Measurements from ENCODE around the gene ABLIM1.

Gene ABLIM1

DNA sequence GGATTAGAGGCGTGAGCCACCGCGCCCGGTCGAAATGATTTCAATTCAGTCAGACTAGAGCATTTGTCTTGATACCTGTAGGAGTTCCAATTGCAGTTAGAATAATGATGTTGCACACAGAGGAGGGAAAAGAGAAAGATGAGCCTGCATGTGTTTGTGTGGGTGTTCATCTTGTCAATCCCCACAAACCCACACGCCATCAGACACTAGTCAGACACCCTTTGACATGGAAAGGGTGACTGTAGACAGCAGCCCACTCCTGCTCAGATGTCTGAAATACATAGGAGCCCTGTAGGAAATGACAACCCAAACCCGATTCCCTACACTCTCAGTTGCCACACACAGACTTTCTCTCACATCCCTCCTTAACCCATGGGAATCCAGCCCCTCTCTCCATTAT, 92.0 kb downstream of the ABLIM1 start:
- no peak for DNase-seq (ENCODE audit: low spot score)
- TF ChIP-seq, protein P1, sequence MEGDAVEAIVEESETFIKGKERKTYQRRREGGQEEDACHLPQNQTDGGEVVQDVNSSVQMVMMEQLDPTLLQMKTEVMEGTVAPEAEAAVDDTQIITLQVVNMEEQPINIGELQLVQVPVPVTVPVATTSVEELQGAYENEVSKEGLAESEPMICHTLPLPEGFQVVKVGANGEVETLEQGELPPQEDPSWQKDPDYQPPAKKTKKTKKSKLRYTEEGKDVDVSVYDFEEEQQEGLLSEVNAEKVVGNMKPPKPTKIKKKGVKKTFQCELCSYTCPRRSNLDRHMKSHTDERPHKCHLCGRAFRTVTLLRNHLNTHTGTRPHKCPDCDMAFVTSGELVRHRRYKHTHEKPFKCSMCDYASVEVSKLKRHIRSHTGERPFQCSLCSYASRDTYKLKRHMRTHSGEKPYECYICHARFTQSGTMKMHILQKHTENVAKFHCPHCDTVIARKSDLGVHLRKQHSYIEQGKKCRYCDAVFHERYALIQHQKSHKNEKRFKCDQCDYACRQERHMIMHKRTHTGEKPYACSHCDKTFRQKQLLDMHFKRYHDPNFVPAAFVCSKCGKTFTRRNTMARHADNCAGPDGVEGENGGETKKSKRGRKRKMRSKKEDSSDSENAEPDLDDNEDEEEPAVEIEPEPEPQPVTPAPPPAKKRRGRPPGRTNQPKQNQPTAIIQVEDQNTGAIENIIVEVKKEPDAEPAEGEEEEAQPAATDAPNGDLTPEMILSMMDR (IDR thresholded peaks at IDR 0.05; ENCODE audit: extremely low read depth, missing control alignments), result no peak

DNA sequence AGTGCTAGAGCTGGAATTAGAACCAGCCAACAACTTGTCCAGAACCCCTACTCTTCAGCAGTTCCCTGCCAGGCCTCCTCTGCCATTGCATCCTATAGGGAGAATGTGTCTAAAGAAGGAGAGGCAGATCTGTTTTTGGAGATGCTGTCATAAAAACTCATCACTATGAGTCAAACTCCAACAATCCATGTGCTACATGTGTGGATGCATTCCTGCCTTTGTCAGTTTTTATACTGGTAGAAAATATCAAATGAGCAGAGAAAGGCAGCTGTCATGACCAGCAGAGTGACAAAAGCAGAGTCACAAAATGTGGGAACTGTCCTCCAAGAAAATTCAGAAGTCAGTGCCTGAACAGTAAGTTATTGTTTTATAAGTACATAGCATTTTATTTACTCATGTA, 93.0 kb downstream of the ABLIM1 start:
- DNase-seq (ENCODE audit: low spot score), result no peak
- TF ChIP-seq, protein P1 (IDR thresholded peaks at IDR 0.05; ENCODE audit: extremely low read depth, missing control alignments), result no peak

DNA sequence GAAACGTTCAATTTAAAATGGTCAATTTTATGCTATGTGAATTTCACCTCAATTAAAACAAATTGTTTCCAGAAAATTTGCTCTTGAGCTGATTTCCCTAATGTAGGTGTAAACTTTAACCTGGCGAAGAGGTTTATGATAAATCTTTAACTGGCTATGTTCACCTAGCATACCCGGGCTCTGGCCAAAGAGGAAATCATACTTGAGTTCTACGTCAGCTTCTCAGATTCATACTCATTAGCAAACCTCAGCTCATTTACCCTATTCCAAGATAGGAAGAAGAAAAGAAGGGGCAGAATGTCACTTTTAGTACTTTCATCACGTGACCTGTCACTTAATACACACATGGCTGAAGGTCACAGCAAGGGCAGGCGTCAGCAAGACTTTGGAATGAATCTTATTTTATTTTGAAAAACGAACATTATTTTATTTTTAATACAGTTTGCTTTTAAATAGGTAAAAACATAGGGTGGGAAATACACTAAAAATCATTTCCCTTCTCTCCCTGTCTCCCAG, 97.0 kb downstream of the ABLIM1 start:
- TF ChIP-seq, protein P1 (IDR thresholded peaks at IDR 0.05; ENCODE audit: extremely low read depth, missing control alignments), result no peak
- DNase-seq (ENCODE audit: low spot score), result no peak

DNA sequence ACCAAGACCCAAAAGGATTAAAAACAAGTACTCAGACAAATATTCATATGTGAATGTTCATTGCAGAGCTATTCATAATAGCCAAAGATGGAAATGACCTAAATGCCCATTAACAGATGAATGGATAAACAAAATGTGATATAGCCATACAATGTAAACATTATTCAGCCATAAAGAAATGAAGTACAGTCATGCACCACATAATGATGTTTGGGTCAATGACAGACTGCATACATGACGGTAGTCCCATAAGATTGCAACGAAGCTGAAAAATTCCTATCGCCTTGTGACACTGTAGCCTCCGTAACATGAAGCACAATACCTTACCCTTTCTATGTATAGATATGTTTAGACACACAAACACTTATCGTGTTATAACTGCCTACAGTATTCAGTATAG, 97.9 kb downstream of the ABLIM1 start:
- no peak for DNase-seq (ENCODE audit: low spot score)
- TF ChIP-seq, protein P1 (IDR thresholded peaks at IDR 0.05; ENCODE audit: extremely low read depth, missing control alignments), result no peak

DNA sequence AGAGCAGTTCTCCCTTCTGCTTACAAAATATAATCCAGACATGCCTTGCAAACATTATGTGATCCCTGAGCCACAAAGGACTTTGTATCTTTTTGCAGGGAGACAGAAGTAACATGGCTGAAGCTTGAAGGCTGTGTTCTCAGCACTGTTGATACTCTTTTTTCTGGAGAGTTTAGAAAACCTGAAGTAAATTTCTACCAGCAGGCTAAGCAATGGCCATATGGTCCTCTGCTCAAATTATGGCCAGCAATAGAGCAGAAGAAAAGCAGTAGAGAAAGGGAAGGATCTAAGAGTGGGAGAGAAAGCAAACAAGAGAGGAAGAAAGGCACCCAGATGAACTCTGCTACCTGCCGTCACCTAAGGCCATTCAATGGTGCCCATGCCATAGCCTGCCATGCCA, 98.4 kb downstream of the ABLIM1 start:
- no peak for DNase-seq (ENCODE audit: low spot score)
- TF ChIP-seq, protein P1 (IDR thresholded peaks at IDR 0.05; ENCODE audit: extremely low read depth, missing control alignments), result no peak

DNA sequence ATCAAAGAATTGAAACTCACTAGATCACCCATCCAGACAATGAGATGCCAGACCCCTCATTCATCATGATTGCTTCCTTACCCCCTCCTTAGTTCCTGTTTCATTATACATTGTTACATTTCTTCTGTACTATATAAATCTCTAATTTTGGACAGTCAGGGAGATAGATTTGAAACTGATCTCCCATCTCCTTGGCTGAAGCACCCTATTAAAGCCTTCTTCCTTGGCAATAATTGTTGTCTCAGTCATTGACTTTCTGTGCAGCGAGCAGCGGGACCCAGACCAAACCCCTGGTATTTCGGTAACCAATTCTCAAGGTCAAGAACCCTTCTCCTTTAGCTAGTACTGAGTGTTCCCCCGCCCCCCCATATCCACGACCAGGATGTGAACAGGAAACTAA, 100.2 kb downstream of the ABLIM1 start:
- TF ChIP-seq, protein P1 (IDR thresholded peaks at IDR 0.05; ENCODE audit: extremely low read depth, missing control alignments), result no peak
- DNase-seq (ENCODE audit: low spot score), result no peak

DNA sequence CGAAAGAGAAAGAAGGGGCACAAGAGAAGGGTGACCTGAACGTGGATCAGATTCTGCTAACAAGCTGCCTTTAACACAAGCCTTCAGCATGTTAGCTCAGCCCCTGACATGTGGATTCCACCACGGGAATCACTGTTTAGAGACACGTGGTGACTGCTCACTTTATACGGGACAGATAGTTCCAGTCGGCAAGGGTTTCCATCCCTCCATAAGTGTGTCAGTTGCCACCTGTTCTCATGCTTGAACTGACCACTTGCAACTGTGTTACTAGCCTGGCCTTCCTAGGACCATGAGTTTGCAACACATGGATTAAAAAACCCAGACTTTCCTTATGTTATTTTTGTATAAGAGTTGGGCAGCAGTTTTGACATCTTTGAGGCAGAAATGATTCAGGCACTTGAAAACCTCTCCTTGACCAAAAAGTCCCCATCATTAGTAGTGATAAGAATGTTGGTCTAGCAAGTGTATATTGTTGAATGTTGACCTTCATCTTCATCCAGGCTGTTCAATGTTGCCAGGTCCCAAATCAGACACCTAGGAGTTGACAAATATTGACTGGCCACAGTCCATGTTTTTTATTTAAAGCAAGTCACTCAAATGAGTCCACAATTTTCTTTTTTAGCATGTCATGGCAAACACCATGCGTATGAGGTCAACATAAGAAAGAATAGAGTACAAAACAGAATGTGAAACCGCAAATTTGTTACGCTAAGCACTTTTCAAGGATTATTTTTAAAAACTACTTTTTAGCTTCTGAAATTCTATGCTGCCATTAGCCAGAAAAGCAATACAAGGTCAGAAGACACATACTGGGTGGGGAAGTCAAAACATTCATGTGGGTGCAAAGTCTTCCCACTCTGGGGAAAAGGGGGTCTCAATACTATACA, 101.6 kb downstream of the ABLIM1 start:
- TF ChIP-seq, protein P1 (IDR thresholded peaks at IDR 0.05; ENCODE audit: extremely low read depth, missing control alignments), result no peak
- no peak for DNase-seq (ENCODE audit: low spot score)
